Midbrain (tissue), 1 donor: Measurements from ENCODE around the gene SHLD3.
"Not testable (repeated sequence)": the region's sequence is repeated elsewhere in the genome, so short reads cannot be mapped to it uniquely, and the experiment has no call there.

Experiments used
- DNase-seq: peaks from one replicate; lab custom pipeline; 2025; lab: John Stamatoyannopoulos, UW

SHLD3 gene, protein sequence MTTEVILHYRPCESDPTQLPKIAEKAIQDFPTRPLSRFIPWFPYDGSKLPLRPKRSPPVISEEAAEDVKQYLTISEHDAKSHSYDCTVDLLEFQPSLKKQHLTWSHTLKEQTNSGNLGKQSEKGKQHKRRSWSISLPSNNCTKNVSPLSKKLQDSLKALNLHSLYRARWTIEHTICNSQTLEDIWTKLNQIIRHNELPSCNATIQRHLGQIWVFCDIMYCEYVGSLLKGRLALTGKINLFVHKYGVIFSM

DNA sequence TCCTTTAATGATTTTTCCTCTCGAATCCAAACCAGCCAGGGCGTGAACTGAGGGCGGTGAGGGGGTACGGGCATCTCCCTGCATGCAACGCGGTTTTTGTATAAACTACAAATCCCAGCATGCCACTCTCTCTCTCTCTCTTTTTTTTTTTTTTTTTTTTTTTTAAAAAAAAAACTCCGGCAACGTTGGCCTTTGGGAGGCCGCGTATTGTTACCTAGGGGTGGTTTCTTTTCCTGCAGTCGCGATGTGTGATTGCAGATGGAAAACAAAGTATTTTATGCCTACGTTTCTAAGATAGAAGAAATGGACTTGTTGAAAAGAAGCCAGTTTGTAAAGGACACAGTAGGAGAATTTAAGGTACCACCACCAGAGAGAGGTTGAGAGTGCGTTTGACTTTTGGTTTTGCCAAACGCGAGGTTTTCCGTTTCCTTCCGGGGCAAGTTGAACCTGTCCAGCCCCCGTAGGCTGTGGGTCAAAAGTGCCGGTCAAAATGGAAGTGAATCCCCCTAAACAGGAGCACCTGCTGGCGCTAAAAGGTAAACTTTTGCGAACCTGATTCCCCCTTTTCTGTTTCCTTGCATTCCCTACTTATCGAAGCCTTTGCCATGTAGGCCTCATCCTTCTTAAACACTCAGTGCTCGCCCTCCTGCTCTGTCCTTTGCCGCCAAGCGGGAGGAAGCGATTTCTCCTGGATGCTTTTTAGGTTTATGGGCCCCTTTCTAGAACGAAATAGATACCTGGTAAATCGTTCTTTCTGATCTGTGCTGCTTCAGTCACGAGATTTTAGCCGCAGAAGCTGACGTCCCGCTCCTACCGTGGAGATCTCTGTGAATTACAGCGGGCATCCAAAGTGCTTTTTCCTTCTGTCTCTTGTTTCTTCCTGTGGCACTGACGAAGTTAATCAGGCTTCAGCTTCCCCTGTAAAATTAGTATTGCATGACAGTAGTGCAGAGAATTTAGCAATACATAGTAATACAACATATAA is at the start of gene SHLD3, which contains the start of gene TRAPPC13:
Gene SHLD3 (plus strand): TSS at position 457 of the 985 bp plus-strand sequence. CDS start 4,561 bp downstream, outside the sequence.
Gene TRAPPC13 (plus strand): TSS at position 457 of the 985 bp plus-strand sequence. CDS start 34 bp downstream, at position 491.
- DNase-seq = peak; percentile 97

DNA sequence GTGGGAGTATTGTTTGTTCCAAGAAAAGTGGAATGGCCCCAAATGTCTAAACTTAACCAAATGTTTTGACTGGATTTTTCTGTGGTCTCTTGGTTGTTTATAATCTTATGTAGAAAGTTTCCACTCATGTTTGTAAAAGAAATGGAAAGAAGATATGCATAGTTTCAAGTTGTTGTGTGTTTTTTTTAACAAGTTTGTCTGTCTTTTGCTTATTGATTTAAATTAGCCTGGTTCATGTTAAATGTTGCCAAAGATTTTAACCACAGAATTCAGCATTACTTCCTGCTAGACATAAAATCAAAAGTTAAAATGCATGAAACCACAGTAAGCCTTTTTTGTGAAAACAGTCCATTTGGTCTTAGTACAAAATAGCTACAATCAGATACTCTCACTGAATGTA is 47.7 kb upstream of the SHLD3 start:
- DNase-seq = no peak

DNA sequence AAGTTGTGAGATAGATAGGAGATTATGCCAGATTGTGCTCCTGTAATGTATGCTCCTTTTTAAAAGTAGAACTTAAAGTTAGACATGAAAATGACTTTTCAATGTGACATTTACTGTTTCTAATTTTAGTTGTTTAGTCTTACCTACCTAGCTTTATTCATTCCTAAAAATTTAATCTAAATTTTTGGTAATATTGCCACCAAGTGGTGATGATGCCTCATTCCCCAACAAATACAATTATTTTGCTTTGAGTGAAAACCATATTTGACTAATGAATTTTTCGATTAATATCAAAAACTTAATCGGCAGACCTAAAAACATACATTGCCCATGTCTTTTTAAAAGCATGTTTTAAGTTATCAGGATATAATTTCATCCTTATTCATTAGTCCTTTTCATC is 36.1 kb upstream of the SHLD3 start:
- no peak for DNase-seq

DNA sequence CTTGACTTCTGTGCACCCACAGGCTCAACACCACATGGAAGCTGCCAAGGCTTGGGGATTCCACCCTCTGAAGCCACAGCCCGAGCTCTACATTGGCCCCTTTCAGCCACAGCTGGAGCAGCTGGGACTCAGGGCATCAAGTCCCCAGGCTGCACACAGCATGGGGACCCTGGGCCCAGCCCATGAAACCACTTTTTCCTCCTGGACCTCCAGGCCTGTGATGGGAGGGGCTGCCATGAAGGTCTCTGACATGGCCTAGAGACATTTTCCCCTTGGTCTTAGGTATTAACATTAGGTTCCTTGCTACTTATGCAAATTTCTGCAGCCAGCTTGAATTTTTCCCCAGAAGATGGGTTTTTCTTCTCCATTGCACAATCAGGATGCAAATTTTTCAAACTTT is 23.1 kb upstream of the SHLD3 start:
- DNase-seq = not testable (repeated sequence)

DNA sequence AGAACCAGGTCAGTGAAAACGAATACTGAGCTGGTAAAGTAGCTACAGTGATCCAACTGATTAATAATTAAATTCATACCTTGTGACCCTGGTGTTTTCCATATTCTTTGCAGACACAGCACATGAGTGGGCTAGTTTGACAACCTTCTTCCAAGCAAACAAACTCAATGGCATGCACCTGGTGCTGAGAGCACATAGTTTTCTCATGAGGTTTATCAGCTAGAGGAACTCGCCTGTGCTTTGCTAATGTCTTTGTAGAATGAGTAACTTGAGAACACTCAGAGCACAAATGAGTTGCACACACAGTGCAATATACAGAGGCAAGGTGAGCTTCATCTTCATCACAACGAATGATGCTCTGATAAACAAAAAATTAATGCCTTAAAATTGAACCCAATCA is 13.3 kb upstream of the SHLD3 start:
- DNase-seq = no peak

DNA sequence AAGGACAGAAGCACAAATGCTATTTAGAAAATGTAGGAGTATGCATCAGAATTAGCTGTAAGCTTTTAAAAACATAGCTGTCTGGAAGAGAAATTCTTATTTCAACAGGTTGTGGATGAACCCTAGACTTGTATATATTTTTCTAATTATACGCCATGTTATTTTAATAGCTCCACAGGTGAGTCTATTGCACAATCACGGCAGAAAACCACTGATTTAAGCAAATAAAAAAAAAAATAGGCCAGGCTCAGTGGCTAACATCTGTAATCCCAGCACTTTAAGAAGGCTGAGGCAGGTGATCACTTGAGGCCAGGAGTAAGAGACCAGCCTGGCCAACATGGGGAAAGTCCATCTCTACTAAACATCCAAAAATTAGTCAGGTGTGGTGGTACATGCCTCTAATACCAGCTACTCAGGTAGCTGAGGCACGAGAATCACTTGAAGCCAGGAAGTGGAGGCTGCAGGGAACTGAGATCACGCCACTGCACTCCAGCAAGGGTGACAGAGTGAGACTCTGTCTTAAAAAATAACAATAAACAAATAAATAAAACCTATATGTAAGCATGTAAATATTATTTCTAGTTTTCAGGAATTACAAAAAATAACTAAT is 12.4 kb upstream of the SHLD3 start:
- DNase-seq = no peak

DNA sequence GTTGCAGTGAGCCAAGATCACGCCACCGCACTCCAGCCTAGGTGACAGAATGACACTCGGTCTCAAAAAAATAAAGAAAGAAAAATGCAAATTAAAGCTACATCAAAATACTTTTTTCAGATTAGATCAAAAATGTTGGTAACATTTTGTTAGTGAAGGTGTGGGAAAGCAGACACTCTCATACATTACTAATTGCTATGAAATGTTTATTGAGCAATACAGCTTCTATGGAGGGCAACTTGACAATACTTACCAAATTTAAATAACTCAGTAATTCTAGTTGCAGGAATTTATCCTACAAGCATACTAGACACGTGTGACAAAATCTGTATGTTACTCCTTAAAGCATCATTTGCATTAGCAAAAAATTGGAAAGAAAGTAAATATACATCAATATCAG is 4.8 kb upstream of the SHLD3 start:
- DNase-seq = no peak

DNA sequence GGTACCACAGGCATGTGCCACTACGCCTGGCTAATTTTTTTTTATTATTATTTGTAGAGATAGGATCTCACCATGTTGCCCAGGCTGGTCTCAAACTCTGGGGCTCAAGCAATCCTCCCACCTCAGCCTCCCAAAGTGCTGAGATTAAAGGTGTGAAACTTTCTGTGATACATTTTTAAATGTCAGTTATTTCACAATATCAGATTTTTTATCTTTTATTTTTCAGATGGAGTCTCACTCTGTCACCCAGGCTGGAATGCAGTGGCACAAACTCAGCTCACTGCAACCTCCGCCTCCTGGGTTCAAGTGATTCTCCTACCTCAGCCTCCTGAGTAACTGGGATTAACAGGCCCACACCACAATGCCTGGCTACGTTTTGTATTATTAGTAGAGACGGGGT is 2.9 kb upstream of the SHLD3 start:
- not testable (repeated sequence) for DNase-seq

DNA sequence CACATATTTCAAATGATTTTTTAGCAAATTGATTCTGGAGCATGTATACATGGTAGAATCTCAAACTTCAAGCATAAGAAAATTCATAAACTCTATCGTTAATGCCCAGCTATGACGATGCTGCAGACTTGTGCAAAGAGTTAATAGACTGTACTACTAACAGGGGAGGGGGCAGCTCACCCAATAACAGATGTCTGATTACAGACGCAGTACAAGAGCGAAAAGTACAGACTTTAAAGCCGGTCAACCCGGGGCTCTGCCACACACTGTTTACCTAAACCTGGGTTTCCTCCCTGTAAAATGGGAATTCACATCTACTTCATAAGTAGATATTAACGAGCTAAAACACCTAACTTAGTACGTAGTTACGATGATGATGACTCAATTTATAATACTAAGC is 1.3 kb upstream of the SHLD3 start:
- DNase-seq = no peak

DNA sequence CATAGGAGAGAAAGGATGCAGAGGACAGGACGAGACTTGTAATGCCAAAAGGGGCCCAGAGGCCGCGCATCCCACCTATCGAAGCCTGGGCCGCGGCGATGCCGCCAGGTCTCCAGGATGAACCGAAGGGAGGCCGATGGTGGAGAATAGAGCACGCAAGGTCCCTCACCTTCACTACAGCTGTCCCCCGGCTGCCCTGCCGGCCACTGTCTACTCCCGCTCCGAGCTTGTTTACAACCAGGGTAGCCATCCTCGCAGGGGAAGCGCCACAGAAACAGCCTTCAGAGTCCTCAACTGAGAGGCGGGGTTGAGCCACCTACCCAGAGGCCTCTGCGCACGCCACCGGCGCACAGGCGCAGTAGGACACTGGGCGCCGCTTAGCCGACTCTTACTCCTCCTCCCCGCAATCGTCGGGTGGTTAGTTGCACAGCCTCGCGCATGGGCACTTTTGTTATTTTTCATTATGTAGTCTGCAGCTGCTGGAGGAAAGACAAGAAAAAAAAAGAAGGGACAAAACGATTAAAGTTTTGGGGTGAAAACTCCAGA is 729 bp upstream of the SHLD3 start, which contains the start of gene TRIM23:
Gene TRIM23 (minus strand): TSS at position 309 of the 546 bp plus-strand sequence. CDS start 59 bp downstream, at position 250.
- DNase-seq = peak; percentile 97

DNA sequence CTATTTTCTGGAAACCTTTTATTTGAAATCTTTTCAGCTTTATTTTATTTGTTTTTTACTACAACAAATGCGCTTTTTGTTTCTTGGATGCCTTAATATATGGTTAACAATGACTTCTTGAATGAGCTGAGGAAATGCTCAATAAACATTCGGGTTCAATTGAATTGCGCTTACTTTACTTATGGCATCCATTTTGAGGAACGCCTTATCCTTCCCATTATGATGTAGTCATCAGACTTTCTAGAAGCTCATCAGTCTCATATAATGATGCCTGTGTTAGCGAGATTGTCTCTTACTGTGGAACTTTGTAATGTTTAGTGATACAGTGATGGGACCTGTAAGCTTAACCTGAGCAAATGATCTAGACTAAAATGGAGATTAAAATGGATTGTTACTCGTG is 916 bp downstream of the SHLD3 start:
- DNase-seq = no peak

DNA sequence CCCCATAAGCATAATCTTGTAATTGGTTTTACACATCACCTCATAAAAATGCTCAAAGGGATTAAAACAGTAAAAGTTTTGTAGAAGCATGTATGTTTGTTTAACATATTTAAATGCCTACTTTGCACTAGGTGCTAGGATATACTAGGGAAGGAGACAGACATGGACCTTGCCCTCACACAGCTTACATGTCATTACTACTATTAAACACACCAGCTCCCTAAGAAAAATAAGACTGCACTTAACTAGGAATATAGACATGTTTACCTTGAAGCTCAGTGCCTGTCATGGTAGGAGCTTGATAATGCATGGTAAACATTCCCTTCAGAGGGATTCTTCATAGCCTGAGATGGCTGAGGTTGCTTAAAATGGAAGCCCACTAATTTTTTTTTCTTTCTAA is 6.2 kb downstream of the SHLD3 start:
- no peak for DNase-seq

DNA sequence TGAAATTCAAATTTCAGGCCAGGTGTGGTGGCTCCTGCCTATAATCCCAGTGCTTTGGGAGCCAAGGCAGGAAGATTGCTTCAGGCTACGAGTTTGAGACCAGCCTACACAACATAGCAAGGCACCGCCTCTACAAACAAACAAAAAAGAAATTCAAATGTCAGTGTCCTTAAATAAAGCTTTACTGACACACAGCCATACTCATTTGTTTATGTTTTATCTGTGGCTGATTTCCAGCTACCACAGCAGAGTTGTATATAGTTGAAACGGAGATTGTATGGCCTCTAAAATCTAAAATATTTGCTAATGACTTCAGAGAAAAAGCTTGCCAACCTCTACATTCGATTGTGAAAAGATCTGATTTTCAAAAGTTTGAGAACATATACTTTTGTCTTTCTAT is 15.4 kb downstream of the SHLD3 start:
- DNase-seq = no peak

DNA sequence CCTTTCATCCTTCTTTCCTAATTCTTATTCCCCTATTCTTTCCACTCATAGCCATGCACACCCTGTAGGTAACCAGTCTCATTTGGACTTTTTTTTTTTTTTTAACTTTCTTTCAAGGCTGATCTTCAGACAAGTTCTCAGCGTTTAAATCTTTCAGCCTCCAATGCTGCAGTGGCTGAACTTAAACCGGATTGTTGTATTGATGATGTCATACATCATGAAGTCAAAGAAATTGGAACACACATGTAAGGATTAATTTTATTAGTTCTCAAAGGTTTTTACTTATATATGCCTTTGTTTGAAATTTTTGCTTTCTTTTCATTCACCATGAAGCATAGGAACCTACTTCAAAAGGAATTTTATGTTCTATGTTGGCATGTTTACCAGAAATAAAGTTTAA is 22.1 kb downstream of the SHLD3 start:
- no peak for DNase-seq

DNA sequence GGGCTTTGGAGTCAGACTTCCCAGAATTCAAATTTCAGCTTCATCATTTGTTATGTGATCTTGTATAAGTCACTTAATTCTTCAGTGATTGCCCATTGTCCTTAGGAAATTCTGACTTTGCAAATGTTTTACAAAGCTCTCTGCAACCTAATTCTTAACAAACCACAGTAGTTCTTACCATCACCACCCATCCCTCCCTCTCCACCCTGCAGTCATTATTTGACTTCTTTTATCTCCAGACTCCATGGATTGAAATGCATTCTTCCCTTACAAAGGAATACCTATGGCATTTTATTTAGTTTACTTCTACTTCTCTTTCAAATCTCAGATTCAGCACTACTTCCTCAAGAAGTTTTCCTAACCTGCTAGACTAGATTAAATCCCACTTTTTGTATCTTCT is 23.1 kb downstream of the SHLD3 start:
- no peak for DNase-seq

DNA sequence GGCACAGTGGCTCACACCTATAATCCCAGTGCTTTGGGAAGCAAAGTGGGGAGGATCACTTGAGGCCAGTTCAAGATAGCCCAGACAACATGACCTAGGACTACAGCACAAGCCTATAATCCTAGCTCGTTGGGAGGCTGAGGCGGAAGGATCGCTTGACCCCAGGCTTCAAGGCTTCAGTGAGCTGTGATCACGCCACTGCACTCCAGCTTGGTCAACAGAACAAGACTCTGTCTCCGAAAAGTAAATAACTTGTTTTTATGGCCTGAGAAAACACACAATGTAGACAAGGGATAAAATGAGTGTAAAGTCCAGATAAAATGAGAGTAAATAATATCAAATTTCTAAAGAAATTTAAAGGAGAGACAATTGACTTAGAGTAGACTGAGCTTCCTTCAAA is 26.3 kb downstream of the SHLD3 start:
- DNase-seq = no peak

DNA sequence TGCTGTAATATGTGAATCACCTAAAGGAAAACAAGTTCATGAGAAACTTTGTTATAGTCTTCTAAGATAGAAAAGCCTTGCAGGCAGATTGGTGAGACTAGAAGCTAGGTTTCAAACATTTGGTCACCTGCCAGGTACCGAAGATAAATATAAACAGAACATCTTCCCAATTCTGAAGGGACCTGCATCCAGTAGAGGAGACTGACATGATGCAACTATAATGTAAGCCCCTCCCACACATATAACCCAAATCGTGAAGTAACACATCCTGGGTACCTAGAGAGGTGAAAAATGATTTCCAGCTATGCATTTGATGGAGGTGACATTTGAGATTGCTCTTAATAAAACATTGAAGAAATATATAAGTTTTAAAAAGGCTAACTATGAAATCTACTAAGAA is 29.9 kb downstream of the SHLD3 start:
- no peak for DNase-seq

DNA sequence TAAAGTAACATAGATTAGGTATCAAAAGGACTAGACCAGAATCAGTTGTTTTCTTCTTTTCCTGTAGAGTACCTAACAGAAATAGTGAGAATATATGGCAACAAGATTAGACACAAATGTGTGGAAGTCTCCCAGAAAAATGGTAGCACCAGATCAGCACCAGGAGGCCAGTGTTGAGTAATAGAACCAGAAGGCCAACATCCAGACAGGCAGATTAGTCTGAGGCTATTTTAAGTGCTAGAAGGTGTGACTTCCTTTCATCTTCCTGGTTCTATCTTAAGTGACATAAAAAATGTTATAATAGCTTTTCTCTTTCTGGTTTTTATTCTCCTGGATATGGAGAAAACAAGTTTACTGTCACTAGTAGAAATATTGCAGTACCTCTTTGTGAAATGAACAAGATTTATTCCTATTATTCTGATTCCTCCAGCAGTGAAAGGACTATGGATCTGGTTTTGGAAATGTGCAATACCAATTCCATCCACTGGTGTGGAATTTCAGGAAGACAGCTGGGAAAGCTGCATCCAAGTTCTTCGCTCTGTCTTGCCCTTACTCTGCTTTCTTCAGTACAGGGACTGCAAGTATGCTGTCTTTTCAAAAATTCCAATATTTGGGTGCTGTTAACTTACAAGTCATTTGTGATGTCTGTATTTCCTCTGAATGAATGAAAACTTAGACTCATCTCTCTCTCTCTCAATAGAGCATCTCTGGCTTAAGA is 39.1 kb downstream of the SHLD3 start:
- no peak for DNase-seq

DNA sequence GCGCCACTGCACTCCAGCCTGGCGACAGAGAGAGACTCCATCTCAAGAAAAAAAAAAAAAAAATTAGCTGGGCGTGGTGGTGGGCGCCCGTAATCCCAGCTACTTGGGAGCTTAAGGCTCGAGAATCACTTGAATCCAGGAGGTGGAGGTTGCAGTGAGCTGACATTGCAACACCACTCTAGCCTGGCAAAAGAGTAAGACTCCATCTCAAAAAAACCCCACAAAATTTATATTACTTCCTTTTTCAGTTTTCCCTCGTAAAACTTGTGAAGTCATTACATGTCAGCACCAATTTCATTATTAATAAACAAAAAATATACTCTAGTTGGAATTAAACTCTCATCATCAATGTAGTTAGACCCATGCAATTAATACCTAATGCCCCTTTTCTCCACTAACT is 43.9 kb downstream of the SHLD3 start:
- no peak for DNase-seq

DNA sequence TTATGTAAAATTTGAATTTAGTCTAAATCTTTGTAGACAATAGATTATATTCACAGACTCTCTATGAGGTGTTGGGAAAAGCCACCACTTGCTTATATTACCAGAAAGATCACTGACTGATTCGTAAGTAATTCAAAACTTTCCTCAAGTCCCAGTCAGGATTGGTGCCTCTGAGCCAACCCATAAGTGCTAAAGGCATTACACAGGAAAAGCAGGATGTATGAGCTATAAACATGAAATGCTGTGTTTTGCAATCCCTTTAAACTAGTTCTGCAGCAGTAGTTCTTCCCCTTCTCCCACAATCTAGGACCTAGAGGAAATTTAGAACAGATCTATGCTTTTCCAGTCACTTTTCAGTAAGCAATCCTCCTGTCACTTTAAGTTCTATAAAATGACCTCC is 48.0 kb downstream of the SHLD3 start:
- DNase-seq = no peak

DNA sequence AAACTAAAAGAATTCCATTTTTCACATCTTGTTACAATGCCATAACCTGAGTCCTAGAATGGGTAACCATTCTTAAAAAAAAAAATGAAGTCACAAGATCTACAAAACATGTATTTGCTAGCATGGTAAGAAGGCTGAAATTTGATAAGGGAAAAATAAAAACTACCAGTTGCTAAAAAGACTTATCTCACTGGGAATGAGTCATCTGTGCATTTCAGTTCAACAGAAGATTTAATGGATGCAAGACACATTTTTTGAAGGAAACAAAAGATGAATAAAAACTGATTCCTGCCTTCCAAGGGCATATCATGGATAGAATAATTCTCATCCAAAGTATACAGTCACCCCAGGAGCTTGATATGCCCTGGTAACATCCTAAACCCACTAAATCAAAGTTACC is 49.9 kb downstream of the SHLD3 start:
- no peak for DNase-seq

DNA sequence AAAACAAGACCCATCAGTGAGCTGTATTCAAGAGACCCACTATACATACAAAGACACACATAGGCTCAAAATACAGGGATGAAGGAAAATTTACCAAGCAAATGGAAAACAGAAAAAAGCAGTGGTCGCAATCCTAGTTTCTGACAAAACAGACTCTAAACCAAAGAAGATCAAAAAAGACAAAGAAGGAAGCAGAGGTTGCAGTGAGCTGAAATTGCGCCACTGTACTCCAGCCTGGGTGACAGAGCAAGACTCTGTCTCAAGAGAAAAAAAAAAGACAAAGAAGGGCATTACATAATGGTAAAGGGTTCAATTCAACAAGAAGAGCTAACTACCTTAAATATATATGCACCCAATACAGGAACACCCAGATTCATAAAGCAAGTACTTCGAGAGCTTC is 51.2 kb downstream of the SHLD3 start:
- DNase-seq = not testable (repeated sequence)
